ENCODE data around the gene C5orf63. TPM values are rescaled to one million over a fixed set of nuclear protein-coding genes. Genes with fewer than 3 reads are reported as not detected.
A peak's percentile ranks its signal among the peaks of the same experiment; 100 is the strongest.
"Not testable (repeated sequence)": the region's sequence is repeated elsewhere in the genome, so short reads cannot be mapped to it uniquely, and the experiment has no call there.

C5orf63 gene
- total and polyA plus RNA-seq, 9 of the 15 experiments (the other 6 are each of a cell fraction or from before 2014, with no cell fraction given) = 1.8 to 24.6 (median 6.2) TPM

DNA sequence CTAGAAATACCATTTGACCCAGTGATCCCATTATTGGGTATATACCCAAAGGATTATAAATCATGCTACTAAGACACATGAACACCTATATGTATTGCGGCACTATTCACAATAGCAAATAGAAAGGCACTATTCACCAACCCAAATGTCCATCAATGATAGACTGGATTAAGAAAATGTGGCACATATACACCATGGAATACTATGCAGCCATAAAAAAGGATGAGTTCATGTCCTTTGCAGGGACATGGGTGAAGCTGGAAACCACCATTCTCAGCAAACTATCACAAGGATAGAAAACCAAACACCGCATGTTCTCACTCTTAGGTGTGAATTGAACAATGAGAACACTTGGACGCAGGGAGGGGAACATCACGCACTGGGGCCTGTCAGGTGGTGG lies 56.6 kb downstream of the C5orf63 start:
- POLR2A ChIA-PET; BruUV-seq (replicated peaks); H3K9ac ChIP-seq (ENCODE audit: insufficient read depth in 1 of 2, low read depth in 2 of 2, low read length in 2 of 2); ATAC-seq; H3K27ac ChIP-seq (ENCODE audit: extremely low read depth, low read depth, low read length); H2AFZ ChIP-seq (ENCODE audit: low read depth, low read length); H3K36me3 ChIP-seq (ENCODE audit: control insufficient read depth, insufficient read depth, low read length); H3K9me1 ChIP-seq (ENCODE audit: control insufficient read depth, insufficient read depth, low read length); H3K9me3 ChIP-seq (replicated peaks; ENCODE audit: control insufficient read depth, insufficient read depth, low read depth, low read length); FAIRE-seq; H3K27me3 ChIP-seq (ENCODE audit: control insufficient read depth in 2 of 2, insufficient read depth in 2 of 2, low read length in 2 of 2); CTCF ChIA-PET (ENCODE audit: low intra/inter-chr PET ratio); H4K20me1 ChIP-seq (replicated peaks; ENCODE audit: control insufficient read depth, insufficient read depth, low read length); DNase-seq (ENCODE audit: extremely low read depth in 1 of 4, low spot score in 3 of 4); H3K4me3 ChIP-seq; intact Hi-C loops (cut with micrococcal nuclease); H3K4me2 ChIP-seq (ENCODE audit: insufficient read depth, low read length); in situ Hi-C loops (cut with MboI): not testable (repeated sequence)
- WGBS (ENCODE audit: insufficient coverage, low coverage, missing lambda C conversion rate) = 98% methylated on average over 4 of the region's 4 CpGs
- H3K4me1 ChIP-seq (replicated peaks in 1 of 2; ENCODE audit: control insufficient read depth in 2 of 2, insufficient read depth in 2 of 2, low read length in 2 of 2) = peaks cover 0 to 18% of the 10 kb centered on the region in 2 experiments; a peak in 3 of 5 replicates
- peaks cover 90% of the 10 kb centered on the region for H3K79me2 ChIP-seq (ENCODE audit: control insufficient read depth, insufficient read depth, low read length)
- TF ChIP-seq BCOR (IDR thresholded peaks at IDR 0.05) (peak; percentile 63), RBM25 (IDR thresholded peaks at IDR 0.05; ENCODE audit: low read depth, low read length, severe bottlenecking) (peak; percentile 38), KDM1A (IDR thresholded peaks at IDR 0.05) (peak in 1 of 2 experiments; percentile 28; a peak in 2 of 4 replicates), ZNF146 (CRISPR knock-in tag; IDR thresholded peaks at IDR 0.05; ENCODE audit: unreplicated experiment) (peak; percentile 93)

DNA sequence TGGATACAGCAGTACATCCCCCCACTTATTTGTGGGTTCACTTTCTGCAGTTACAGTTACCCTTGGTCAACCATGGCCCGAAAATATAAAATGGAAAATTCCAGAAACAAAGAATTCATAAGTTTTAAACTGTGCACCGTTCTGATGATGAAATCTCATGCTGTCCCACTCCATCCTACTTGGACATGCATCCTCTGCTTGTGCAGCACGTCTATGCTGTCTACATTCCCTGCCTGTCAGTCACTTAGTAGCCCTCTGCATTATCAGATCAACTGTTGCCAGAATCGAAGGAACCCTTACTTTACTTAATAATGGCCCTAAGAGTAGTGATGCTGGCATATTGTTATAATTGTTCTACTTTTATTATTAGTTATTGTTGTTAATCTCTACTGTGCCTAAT lies 57.6 kb downstream of the C5orf63 start:
- no peak overlapping the region for H3K9ac ChIP-seq (ENCODE audit: insufficient read depth in 1 of 2, low read depth in 2 of 2, low read length in 2 of 2)
- no peak overlapping the region for H3K4me2 ChIP-seq (ENCODE audit: insufficient read depth, low read length)
- in situ Hi-C loops (cut with MboI) = no loop called here
- POLR2A ChIA-PET = interaction anchor here (0.6 to 1.3 kb wide), 3 partner anchors 15 to 167 kb away, joined by 3 read pairs; partner anchors contain the start of gene MARCHF3
- no TSS peak for BruUV-seq (replicated peaks)
- no peaks in the 10 kb centered on the region; the same call in 2 of the 3 replicates for H3K36me3 ChIP-seq (ENCODE audit: control insufficient read depth, insufficient read depth, low read length)
- CTCF ChIA-PET (ENCODE audit: low intra/inter-chr PET ratio) = no interaction called here
- H4K20me1 ChIP-seq (replicated peaks; ENCODE audit: control insufficient read depth, insufficient read depth, low read length) = 0 out of 2 replicates have a peak, but pooled peaks cover 4% of the 10 kb centered on the region
- H3K4me3 ChIP-seq = no peak overlapping the region
- ATAC-seq = peak; percentile 63
- 19% methylated on average over 4 of the region's 4 CpGs for WGBS (ENCODE audit: insufficient coverage, low coverage, missing lambda C conversion rate)
- DNase-seq (ENCODE audit: extremely low read depth in 1 of 4, low spot score in 3 of 4) = no peak
- intact Hi-C loops (cut with micrococcal nuclease) = no loop called here
- H3K9me1 ChIP-seq (ENCODE audit: control insufficient read depth, insufficient read depth, low read length) = no peaks in the 10 kb centered on the region
- no peaks in the 10 kb centered on the region for H3K27me3 ChIP-seq (ENCODE audit: control insufficient read depth in 2 of 2, insufficient read depth in 2 of 2, low read length in 2 of 2)
- H3K27ac ChIP-seq (ENCODE audit: extremely low read depth, low read depth, low read length) = no peak overlapping the region
- H3K9me3 ChIP-seq (replicated peaks; ENCODE audit: control insufficient read depth, insufficient read depth, low read depth, low read length) = no peaks in the 10 kb centered on the region
- peaks cover 88% of the 10 kb centered on the region for H3K79me2 ChIP-seq (ENCODE audit: control insufficient read depth, insufficient read depth, low read length)
- no peak overlapping the region for H2AFZ ChIP-seq (ENCODE audit: low read depth, low read length)
- peaks cover 0 to 19% of the 10 kb centered on the region in 2 experiments; a peak in 3 of 5 replicates for H3K4me1 ChIP-seq (replicated peaks in 1 of 2; ENCODE audit: control insufficient read depth in 2 of 2, insufficient read depth in 2 of 2, low read length in 2 of 2)
- no peak for FAIRE-seq
- no peak for TF ChIP-seq DPF2 (IDR thresholded peaks at IDR 0.05)
- TF ChIP-seq ZNF253 (CRISPR knock-in tag; conservative IDR thresholded peaks at IDR 0.05) = no peak
- TF ChIP-seq MEIS2 (IDR thresholded peaks at IDR 0.05; ENCODE audit: partially characterized antibody) = peak; percentile 10
- TF ChIP-seq RBM39 (optimal IDR thresholded peaks at IDR 0.05; ENCODE audit: low read depth, low read length) = no peak
- 0 out of 2 replicates have a peak, but pooled peaks have one; percentile 17 for TF ChIP-seq CEBPB (tag; IDR thresholded peaks at IDR 0.05)
- no peak for TF ChIP-seq TRIM24 (IDR thresholded peaks at IDR 0.05)
- TF ChIP-seq, protein P1, sequence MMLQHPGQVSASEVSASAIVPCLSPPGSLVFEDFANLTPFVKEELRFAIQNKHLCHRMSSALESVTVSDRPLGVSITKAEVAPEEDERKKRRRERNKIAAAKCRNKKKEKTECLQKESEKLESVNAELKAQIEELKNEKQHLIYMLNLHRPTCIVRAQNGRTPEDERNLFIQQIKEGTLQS (IDR thresholded peaks at IDR 0.05) = peak; percentile 77
- TF ChIP-seq, protein P1 (CRISPR knock-in tag; conservative IDR thresholded peaks at IDR 0.05) = no peak
- TF ChIP-seq CTCFL (IDR thresholded peaks at IDR 0.05; ENCODE audit: borderline replicate concordance, insufficient read depth, low read depth, low read length, poor library complexity, severe bottlenecking) = no peak
- TF ChIP-seq STAT5B (CRISPR knock-in tag; IDR thresholded peaks at IDR 0.05) = no peak
- no peak for TF ChIP-seq EWSR1 (IDR thresholded peaks at IDR 0.05; ENCODE audit: borderline replicate concordance, low read depth, partially characterized antibody)
